ENCODE data around the gene METTL25B. TPM values are rescaled to one million over a fixed set of nuclear protein-coding genes. Genes with fewer than 3 reads are reported as not detected.
A peak's percentile ranks its signal among the peaks of the same experiment; 100 is the strongest.

Gene METTL25B
- total and polyA plus RNA-seq, 2 of the 13 experiments (the other 11 are each of a cell fraction or from before 2014, with no cell fraction given) = 11.9 to 24.0 TPM

- no peak overlapping the region for H3K4me2 ChIP-seq (ENCODE audit: low read depth, low read length)
- H3K27ac ChIP-seq (ENCODE audit: extremely low read length, insufficient read depth, low read length) = no peak overlapping the region
- H3K79me2 ChIP-seq (ENCODE audit: insufficient read depth, low read length) = peaks cover 2% of the 10 kb centered on the region
- no TSS peak for BruUV-seq (replicated peaks)
- no peak overlapping the region for H3K9ac ChIP-seq (ENCODE audit: insufficient read depth, low read depth, low read length)
- WGBS (ENCODE audit: low lambda C conversion rate) = 47% methylated on average over 5 of the region's 5 CpGs
- H3K9me3 ChIP-seq (ENCODE audit: low read length) = no peaks in the 10 kb centered on the region
- no peak overlapping the region for H2AFZ ChIP-seq (ENCODE audit: low read length)
- POLR2A ChIA-PET = interaction anchor here (1.4 kb wide), 1 partner anchor 21 kb away, joined by 4 read pairs; no protein-coding TSS in a partner anchor
- in situ Hi-C loops (cut with HindIII; ENCODE audit: extremely low pct_ligation_motif_present, low pct_unique_long_range_greater_than_20kb) (no loop called here), intact Hi-C loops (cut with micrococcal nuclease; ENCODE audit: unreplicated experiment) (no loop called here)
- DNase-seq (ENCODE audit: low spot score) (no peak), ATAC-seq (peak; percentile 79), FAIRE-seq (no peak)
- peaks cover 6 to 49% of the 10 kb centered on the region in 2 experiments for H3K27me3 ChIP-seq (ENCODE audit: control insufficient read depth in 1 of 2, insufficient read depth in 2 of 2, low read length in 2 of 2)
- no peaks in the 10 kb centered on the region for H3K36me3 ChIP-seq (replicated peaks in 1 of 2; ENCODE audit: control insufficient read depth in 1 of 2, insufficient read depth in 2 of 2, low read length in 2 of 2)
- CTCF ChIA-PET (ENCODE audit: low intra/inter-chr PET ratio, low total read pairs) = interaction anchor here (0.6 kb wide), 1 partner anchor 44 kb away, joined by 3 read pairs; no protein-coding TSS in a partner anchor
- H3K4me3 ChIP-seq (replicated peaks in 1 of 3; ENCODE audit: insufficient read depth in 1 of 3, low read depth in 2 of 3, low read length in 3 of 3) = no peak overlapping the region
- H3K4me1 ChIP-seq (ENCODE audit: insufficient read depth, low read length) = peaks cover 20% of the 10 kb centered on the region
- H4K20me1 ChIP-seq (ENCODE audit: insufficient read depth, low read length) = no peaks in the 10 kb centered on the region
- TF ChIP-seq NCOA2 (CRISPR knock-in tag; IDR thresholded peaks at IDR 0.05) = no peak
- no peak for TF ChIP-seq RBAK (CRISPR knock-in tag; IDR thresholded peaks at IDR 0.05)
- no peak for TF ChIP-seq THAP9 (CRISPR knock-in tag; IDR thresholded peaks at IDR 0.05; ENCODE audit: borderline replicate concordance)
- no peak for TF ChIP-seq NFIB (CRISPR knock-in tag; IDR thresholded peaks at IDR 0.05; ENCODE audit: borderline replicate concordance)
- no peak for TF ChIP-seq CBX5 (CRISPR knock-in tag; IDR thresholded peaks at IDR 0.05; ENCODE audit: borderline replicate concordance)
- TF ChIP-seq, protein P1, sequence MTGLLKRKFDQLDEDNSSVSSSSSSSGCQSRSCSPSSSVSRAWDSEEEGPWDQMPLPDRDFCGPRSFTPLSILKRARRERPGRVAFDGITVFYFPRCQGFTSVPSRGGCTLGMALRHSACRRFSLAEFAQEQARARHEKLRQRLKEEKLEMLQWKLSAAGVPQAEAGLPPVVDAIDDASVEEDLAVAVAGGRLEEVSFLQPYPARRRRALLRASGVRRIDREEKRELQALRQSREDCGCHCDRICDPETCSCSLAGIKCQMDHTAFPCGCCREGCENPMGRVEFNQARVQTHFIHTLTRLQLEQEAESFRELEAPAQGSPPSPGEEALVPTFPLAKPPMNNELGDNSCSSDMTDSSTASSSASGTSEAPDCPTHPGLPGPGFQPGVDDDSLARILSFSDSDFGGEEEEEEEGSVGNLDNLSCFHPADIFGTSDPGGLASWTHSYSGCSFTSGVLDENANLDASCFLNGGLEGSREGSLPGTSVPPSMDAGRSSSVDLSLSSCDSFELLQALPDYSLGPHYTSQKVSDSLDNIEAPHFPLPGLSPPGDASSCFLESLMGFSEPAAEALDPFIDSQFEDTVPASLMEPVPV (CRISPR knock-in tag; IDR thresholded peaks at IDR 0.05) = no peak
- TF ChIP-seq CTCF (CRISPR knock-in tag; IDR thresholded peaks at IDR 0.05) = peak; percentile 30; the same call in 1 of the 2 replicates
- TF ChIP-seq ZBTB7A (CRISPR knock-in tag; IDR thresholded peaks at IDR 0.05) = no peak
- 0 out of 2 replicates have a peak, but pooled peaks have one; percentile 5 for TF ChIP-seq SMC3 (IDR thresholded peaks at IDR 0.05; ENCODE audit: low read length)
- TF ChIP-seq SRSF1 (optimal IDR thresholded peaks at IDR 0.05; ENCODE audit: low read depth, low read length) = no peak
- no peak for TF ChIP-seq ZNF17 (CRISPR knock-in tag; IDR thresholded peaks at IDR 0.05)
- no peak for TF ChIP-seq DRAP1 (CRISPR knock-in tag; IDR thresholded peaks at IDR 0.05)
- TF ChIP-seq, protein P2, sequence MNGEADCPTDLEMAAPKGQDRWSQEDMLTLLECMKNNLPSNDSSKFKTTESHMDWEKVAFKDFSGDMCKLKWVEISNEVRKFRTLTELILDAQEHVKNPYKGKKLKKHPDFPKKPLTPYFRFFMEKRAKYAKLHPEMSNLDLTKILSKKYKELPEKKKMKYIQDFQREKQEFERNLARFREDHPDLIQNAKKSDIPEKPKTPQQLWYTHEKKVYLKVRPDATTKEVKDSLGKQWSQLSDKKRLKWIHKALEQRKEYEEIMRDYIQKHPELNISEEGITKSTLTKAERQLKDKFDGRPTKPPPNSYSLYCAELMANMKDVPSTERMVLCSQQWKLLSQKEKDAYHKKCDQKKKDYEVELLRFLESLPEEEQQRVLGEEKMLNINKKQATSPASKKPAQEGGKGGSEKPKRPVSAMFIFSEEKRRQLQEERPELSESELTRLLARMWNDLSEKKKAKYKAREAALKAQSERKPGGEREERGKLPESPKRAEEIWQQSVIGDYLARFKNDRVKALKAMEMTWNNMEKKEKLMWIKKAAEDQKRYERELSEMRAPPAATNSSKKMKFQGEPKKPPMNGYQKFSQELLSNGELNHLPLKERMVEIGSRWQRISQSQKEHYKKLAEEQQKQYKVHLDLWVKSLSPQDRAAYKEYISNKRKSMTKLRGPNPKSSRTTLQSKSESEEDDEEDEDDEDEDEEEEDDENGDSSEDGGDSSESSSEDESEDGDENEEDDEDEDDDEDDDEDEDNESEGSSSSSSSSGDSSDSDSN (CRISPR knock-in tag; IDR thresholded peaks at IDR 0.05) = peak; percentile 40; the same call in 1 of the 2 replicates
Measured at GRCh38 chr1:156682166-156682890, 45.9 kb upstream of the METTL25B start.

All from HepG2 (cell line).